ENCODE data around the gene APOC1. TPM values are rescaled to one million over a fixed set of nuclear protein-coding genes. Genes with fewer than 3 reads are reported as not detected.
"Not testable (repeated sequence)": the region's sequence is repeated elsewhere in the genome, so short reads cannot be mapped to it uniquely, and the experiment has no call there.

APOC1 gene
- total and polyA plus RNA-seq, 3 experiments from 2014 or later = 4.6 to 5.7 TPM; not detected in 1

DNA sequence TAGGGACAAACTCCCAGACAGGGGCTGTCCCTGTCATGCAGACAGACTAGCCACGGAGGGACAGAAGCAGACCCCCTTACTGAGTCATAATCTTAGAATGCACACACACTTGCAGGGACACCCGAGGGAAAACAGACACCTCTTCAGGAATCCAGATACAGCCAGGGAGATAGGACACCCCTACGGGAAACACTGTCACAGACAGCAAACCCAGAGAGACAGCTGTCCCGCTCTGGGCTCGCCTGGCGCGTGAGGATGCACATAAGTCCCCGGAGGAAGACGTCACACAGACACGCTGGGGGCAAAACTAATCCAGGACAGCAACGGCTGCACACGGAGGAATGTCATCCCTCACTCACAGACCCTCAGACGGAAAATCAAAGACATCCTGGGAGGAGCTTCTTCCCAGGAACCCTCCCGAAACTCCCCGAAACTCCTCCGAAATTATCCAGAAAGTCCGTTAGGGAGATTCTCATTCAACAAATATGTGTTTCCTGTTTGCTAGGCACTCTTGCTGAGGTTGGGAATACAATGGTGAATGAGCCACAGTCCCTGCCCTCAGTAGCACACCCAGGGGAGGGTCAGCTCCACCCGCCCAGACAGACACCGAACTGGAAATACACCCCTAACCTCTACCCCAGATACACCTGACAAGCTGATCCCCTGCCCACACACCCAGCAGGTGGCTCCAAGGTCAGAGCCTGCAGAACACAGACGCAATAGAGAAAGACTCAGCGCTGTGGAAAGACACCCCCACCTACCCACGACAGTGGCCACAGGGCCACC, 38.5 kb upstream of the APOC1 start:
- Mint-ChIP-seq H3K9me3 (no peaks in the 10 kb centered on the region), H3K27me3 (peaks cover 7 to 10% of the 10 kb centered on the region in 2 donors), H3K4me3 (no peak overlapping the region), H3K36me3 (no peaks in the 10 kb centered on the region), H3K27ac (peak overlapping the region in 2 of 8 donors; percentile 2 to 84), H3K4me1 (peaks cover 3 to 7% (median 7%) of the 10 kb centered on the region in 3 donors)
- CTCF ChIA-PET = no interaction called here
- POLR2A ChIA-PET = no interaction called here
- DNase-seq = peak in 1 of 5 donors; percentile 35
- H3K9me3 ChIP-seq (ENCODE audit: low read length) = no peaks in the 10 kb centered on the region
- no peak overlapping the region for H3K27ac ChIP-seq (ENCODE audit: low read depth, low read length)
- H3K36me3 ChIP-seq (ENCODE audit: insufficient read depth, low read length) = no peaks in the 10 kb centered on the region
- H3K27me3 ChIP-seq (ENCODE audit: insufficient read depth, low read length, poor library complexity, severe bottlenecking) = no peaks in the 10 kb centered on the region
- H3K4me1 ChIP-seq (ENCODE audit: insufficient read depth, low read length) = no peaks in the 10 kb centered on the region
- H3K4me3 ChIP-seq (ENCODE audit: low read length) = no peak overlapping the region

DNA sequence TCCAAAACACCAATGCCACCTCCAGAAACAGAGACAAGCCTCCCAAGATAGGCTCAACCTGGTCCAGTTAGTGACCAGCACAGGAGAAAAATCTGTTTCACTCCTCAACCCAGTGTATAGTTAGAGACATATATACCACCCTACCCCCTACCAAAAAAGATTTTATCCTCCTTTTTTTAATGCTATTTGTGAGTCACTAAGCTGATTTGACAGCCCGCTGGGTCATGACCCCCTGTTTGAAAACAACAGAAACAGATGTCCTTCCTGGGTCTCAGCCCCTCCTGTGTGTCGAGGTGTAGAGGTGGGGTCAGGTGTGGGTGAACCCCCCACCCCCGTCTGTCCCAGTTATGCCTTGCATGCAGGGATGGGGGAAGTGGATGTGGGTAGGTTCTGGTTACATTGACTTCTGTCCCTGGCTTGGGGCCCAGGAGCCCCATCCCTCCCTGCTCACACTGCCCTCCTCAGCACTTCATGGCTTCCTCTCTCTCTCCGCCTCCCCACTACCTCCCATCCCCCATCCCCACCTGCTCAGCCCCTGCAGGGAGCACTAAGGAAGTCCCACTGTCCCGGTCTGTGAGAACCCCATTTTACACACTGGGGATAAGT, 37.4 kb upstream of the APOC1 start:
- Histone ChIP-seq H3K9me3 (ENCODE audit: low read length) (no peaks in the 10 kb centered on the region), H3K27ac (ENCODE audit: low read depth, low read length) (no peak overlapping the region), H3K4me3 (ENCODE audit: low read length) (no peak overlapping the region), H3K27me3 (ENCODE audit: insufficient read depth, low read length, poor library complexity, severe bottlenecking) (no peaks in the 10 kb centered on the region), H3K4me1 (ENCODE audit: insufficient read depth, low read length) (no peaks in the 10 kb centered on the region), H3K36me3 (ENCODE audit: insufficient read depth, low read length) (no peaks in the 10 kb centered on the region)
- H3K4me1 Mint-ChIP-seq = peaks cover 4 to 7% (median 7%) of the 10 kb centered on the region in 3 donors
- no peak overlapping the region for H3K4me3 Mint-ChIP-seq
- DNase-seq = peak in 1 of 5 donors; percentile 20
- no peaks in the 10 kb centered on the region for H3K36me3 Mint-ChIP-seq
- no peaks in the 10 kb centered on the region for H3K9me3 Mint-ChIP-seq
- H3K27me3 Mint-ChIP-seq = peaks cover 6 to 15% of the 10 kb centered on the region in 2 donors
- POLR2A ChIA-PET = no interaction called here
- H3K27ac Mint-ChIP-seq = peak overlapping the region in 4 of 8 donors; percentile 11 to 50 (median 40)
- CTCF ChIA-PET = no interaction called here

DNA sequence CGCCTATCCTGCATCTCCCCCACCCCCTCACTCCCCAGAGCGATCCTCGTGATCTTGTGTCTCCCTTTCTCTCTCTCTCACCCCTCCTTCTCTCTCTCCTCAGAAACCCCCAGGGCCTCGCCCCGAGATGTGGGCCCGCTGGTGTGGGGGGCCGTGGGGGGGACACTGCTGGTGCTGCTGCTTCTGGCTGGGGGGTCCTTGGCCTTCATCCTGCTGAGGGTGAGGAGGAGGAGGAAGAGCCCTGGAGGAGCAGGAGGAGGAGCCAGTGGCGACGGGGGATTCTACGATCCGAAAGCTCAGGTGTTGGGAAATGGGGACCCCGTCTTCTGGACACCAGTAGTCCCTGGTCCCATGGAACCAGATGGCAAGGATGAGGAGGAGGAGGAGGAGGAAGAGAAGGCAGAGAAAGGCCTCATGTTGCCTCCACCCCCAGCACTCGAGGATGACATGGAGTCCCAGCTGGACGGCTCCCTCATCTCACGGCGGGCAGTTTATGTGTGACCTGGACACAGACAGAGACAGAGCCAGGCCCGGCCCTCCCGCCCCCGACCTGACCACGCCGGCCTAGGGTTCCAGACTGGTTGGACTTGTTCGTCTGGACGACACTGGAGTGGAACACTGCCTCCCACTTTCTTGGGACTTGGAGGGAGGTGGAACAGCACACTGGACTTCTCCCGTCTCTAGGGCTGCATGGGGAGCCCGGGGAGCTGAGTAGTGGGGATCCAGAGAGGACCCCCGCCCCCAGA, 36.1 kb upstream of the APOC1 start:
- Histone ChIP-seq H3K9me3 (ENCODE audit: low read length) (no peaks in the 10 kb centered on the region), H3K36me3 (ENCODE audit: insufficient read depth, low read length) (no peaks in the 10 kb centered on the region), H3K4me3 (ENCODE audit: low read length) (no peak overlapping the region), H3K27me3 (ENCODE audit: insufficient read depth, low read length, poor library complexity, severe bottlenecking) (no peaks in the 10 kb centered on the region), H3K4me1 (ENCODE audit: insufficient read depth, low read length) (no peaks in the 10 kb centered on the region), H3K27ac (ENCODE audit: low read depth, low read length) (no peak overlapping the region)
- Mint-ChIP-seq H3K9me3 (no peaks in the 10 kb centered on the region), H3K4me3 (no peak overlapping the region), H3K36me3 (no peaks in the 10 kb centered on the region), H3K4me1 (peaks cover 4 to 7% (median 7%) of the 10 kb centered on the region in 3 donors), H3K27ac (peak overlapping the region in 1 of 8 donors; percentile 27), H3K27me3 (peaks cover 6 to 15% of the 10 kb centered on the region in 2 donors)
- ChIA-PET CTCF (no interaction called here), POLR2A (no interaction called here)
- DNase-seq = no peak

DNA sequence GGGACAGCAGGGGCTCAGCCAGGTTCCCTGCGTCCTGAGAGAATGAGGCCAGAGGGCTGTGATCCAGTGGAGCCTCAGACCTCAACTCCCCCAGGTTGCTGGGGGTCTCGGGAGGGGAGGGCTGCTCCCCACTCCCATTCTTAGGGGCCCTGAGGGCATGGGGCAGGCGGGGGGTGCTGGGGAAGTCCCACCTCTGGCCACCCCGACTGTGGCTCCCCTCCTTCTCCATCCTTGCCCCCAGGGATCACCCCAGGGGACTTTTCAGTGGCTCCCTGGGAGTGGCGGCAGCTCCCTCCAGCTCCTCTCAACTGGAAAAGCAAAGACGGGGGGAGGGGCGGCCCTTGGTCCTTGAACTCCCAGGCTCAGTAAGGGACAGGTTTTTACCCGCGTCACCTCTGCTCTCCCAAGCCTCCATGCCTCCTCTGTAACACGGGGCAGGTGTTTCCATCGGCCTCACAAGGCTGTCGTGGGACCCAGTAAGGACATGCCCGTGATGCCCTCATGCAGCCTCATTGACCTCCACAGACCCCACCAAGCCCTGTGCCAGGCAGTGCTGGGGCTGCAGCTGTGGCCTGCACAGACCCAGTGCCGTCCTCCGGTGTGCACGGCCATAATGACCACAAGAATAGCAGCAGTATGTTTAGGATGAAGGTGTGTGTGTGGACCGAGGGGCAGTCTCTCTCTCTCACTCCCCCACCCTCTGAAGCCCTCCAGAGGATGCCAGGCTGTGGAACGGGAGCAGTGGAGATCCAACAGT, 34.9 kb upstream of the APOC1 start:
- Histone ChIP-seq H3K27me3 (ENCODE audit: insufficient read depth, low read length, poor library complexity, severe bottlenecking) (no peaks in the 10 kb centered on the region), H3K4me3 (ENCODE audit: low read length) (no peak overlapping the region), H3K9me3 (ENCODE audit: low read length) (no peaks in the 10 kb centered on the region), H3K27ac (ENCODE audit: low read depth, low read length) (no peak overlapping the region), H3K36me3 (ENCODE audit: insufficient read depth, low read length) (no peaks in the 10 kb centered on the region), H3K4me1 (ENCODE audit: insufficient read depth, low read length) (no peaks in the 10 kb centered on the region)
- H3K4me1 Mint-ChIP-seq = peaks cover 4 to 7% (median 7%) of the 10 kb centered on the region in 3 donors
- no peak overlapping the region for H3K27ac Mint-ChIP-seq
- CTCF ChIA-PET = no interaction called here
- DNase-seq = no peak
- no peaks in the 10 kb centered on the region for H3K9me3 Mint-ChIP-seq
- H3K36me3 Mint-ChIP-seq = no peaks in the 10 kb centered on the region
- H3K4me3 Mint-ChIP-seq = no peak overlapping the region
- POLR2A ChIA-PET = no interaction called here
- peaks cover 6 to 15% of the 10 kb centered on the region in 2 donors for H3K27me3 Mint-ChIP-seq

DNA sequence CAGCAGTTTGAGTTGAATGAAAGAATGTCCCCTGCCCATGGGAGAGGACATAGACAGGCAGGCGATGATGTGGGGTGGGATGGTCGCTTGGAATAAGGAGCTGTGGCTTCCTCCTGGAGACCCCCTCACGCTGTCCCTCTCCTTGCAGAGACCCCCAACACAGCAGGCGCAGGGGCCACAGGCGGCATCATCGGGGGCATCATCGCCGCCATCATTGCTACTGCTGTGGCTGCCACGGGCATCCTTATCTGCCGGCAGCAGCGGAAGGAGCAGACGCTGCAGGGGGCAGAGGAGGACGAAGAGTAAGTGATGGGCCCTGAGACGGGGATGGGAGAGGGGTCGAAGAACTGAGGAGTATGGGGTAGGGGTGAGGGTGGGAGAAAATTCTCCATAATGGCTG, 32.3 kb upstream of the APOC1 start:
- H3K36me3 Mint-ChIP-seq = no peaks in the 10 kb centered on the region
- H3K4me3 Mint-ChIP-seq = no peak overlapping the region
- H3K27me3 Mint-ChIP-seq = peaks cover 6 to 15% of the 10 kb centered on the region in 2 donors
- no peaks in the 10 kb centered on the region for H3K36me3 ChIP-seq (ENCODE audit: insufficient read depth, low read length)
- no peaks in the 10 kb centered on the region for H3K9me3 Mint-ChIP-seq
- no peak overlapping the region for H3K4me3 ChIP-seq (ENCODE audit: low read length)
- H3K4me1 ChIP-seq (ENCODE audit: insufficient read depth, low read length) = no peaks in the 10 kb centered on the region
- CTCF ChIA-PET = no interaction called here
- H3K9me3 ChIP-seq (ENCODE audit: low read length) = no peaks in the 10 kb centered on the region
- H3K27ac ChIP-seq (ENCODE audit: low read depth, low read length) = no peak overlapping the region
- peaks cover 3 to 4% (median 4%) of the 10 kb centered on the region in 3 donors for H3K4me1 Mint-ChIP-seq
- H3K27ac Mint-ChIP-seq = no peak overlapping the region
- H3K27me3 ChIP-seq (ENCODE audit: insufficient read depth, low read length, poor library complexity, severe bottlenecking) = no peaks in the 10 kb centered on the region
- POLR2A ChIA-PET = no interaction called here
- no peak for DNase-seq

DNA sequence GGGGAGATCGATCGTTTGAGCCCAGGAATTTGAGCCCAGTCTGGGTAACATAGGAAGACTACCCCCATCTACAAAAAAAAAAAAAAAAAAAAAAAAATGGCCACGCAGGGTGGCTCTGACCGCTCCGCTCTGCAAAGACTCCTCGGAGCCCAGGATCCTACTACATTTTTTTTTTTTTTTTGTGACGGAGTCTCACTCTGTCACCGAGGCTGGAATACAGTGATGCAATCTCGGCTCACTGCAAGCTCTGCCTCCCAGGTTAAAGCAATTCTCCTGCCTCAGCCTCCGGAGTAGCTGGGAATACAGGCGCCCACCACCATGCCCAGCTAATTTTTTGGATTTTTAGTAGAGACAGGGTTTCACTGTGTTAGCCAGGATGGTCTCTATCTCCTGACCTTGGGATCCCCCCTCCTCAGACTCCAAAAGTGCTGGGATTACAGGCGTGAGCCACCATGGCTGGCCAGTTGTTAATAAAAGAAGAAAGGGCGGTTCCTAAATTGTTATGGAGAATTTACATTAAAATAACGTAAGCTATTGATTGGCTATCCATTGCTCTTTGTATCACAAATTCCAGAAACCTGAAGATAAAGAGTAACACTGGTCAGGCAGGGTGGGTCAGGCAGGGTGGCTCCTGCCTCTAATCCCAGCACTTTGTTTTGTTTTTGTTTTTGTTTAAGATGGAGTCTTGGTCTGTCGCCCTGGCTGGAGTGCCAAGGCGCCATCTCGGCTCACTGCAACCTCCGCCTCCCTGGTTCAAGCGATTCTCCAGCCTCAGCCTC, 31.6 kb upstream of the APOC1 start:
- DNase-seq; H3K4me3 ChIP-seq (ENCODE audit: low read length); POLR2A ChIA-PET; H3K4me1 Mint-ChIP-seq; H3K4me1 ChIP-seq (ENCODE audit: insufficient read depth, low read length); H3K9me3 Mint-ChIP-seq; H3K4me3 Mint-ChIP-seq; H3K27me3 ChIP-seq (ENCODE audit: insufficient read depth, low read length, poor library complexity, severe bottlenecking); H3K36me3 ChIP-seq (ENCODE audit: insufficient read depth, low read length); H3K9me3 ChIP-seq (ENCODE audit: low read length); H3K27ac ChIP-seq (ENCODE audit: low read depth, low read length); H3K27ac Mint-ChIP-seq; CTCF ChIA-PET; H3K36me3 Mint-ChIP-seq: not testable (repeated sequence)
- peaks cover 4 to 15% of the 10 kb centered on the region in 2 donors for H3K27me3 Mint-ChIP-seq

- H3K4me3 Mint-ChIP-seq = no peak overlapping the region
- Histone ChIP-seq H3K27me3 (ENCODE audit: insufficient read depth, low read length, poor library complexity, severe bottlenecking) (no peaks in the 10 kb centered on the region), H3K4me1 (ENCODE audit: insufficient read depth, low read length) (no peaks in the 10 kb centered on the region), H3K36me3 (ENCODE audit: insufficient read depth, low read length) (no peaks in the 10 kb centered on the region), H3K9me3 (ENCODE audit: low read length) (no peaks in the 10 kb centered on the region), H3K27ac (ENCODE audit: low read depth, low read length) (no peak overlapping the region), H3K4me3 (ENCODE audit: low read length) (no peak overlapping the region)
- peaks cover under 1 to 11% of the 10 kb centered on the region in 2 donors for H3K27me3 Mint-ChIP-seq
- H3K9me3 Mint-ChIP-seq = no peaks in the 10 kb centered on the region
- H3K27ac Mint-ChIP-seq = no peak overlapping the region
- no peaks in the 10 kb centered on the region for H3K36me3 Mint-ChIP-seq
- POLR2A ChIA-PET = interaction anchor here (0.6 kb wide), 1 partner anchor 10 kb away, joined by 3 read pairs; no protein-coding TSS in a partner anchor
- no peak for DNase-seq
- peaks cover under 1 to 2% (median under 1%) of the 10 kb centered on the region in 3 donors for H3K4me1 Mint-ChIP-seq
- CTCF ChIA-PET = no interaction called here
These were observed 30.5 kb upstream of the APOC1 start for GRCh38 chr19:44883922-44884321.
